Lower lobe of right lung (tissue), 2 donors: ENCODE data around the gene METTL15. TPM values are rescaled to one million over a fixed set of nuclear protein-coding genes. Genes with fewer than 3 reads are reported as not detected.

ENCODE experiments used
- ATAC-seq, 2 donors: fragments of 200-7000 bp; cut with Tn5 transposase; one replicate each; pipeline ENCODE4 v1.9.1; 2020 to 2022; ENCODE audit warnings: mild to moderate bottlenecking in 2 of 2, moderate library complexity in 2 of 2
- DNase-seq: peaks from one replicate; pipeline ENCODE4 v3.0.0-alpha.2; 2020
- H3K27ac ChIP-seq: fragments of 200-600 bp; one replicate; pipeline ENCODE4 v1.8.0; 2022
- H3K27me3 ChIP-seq: fragments of 200-600 bp; one replicate; pipeline ENCODE4 v1.8.0; 2022; ENCODE audit warnings: low read depth
- H3K36me3 ChIP-seq: fragments of 200-600 bp; one replicate; pipeline ENCODE4 v1.8.0; 2022; ENCODE audit warnings: mild to moderate bottlenecking
- H3K4me1 ChIP-seq: fragments of 200-600 bp; one replicate; pipeline ENCODE4 v1.8.0; 2022
- H3K4me3 ChIP-seq: fragments of 200-600 bp; one replicate; pipeline ENCODE4 v1.8.0; 2022; ENCODE audit warnings: mild to moderate bottlenecking
- H3K9me3 ChIP-seq: fragments of 200-600 bp; one replicate; pipeline ENCODE4 v1.8.0; 2022
- CTCF ChIP-seq: fragments of 200-600 bp; IDR thresholded peaks from one replicate; pipeline ENCODE4 v1.8.0; 2022; ENCODE audit warnings: antibody characterized with exemption, mild to moderate bottlenecking
- intact Hi-C: fragments of 100-400 bp; cut with DNase I; formaldehyde crosslinking; loops from one replicate; pipeline ENCODE4 v1.11.0; 2022
- total RNA-seq: library from RNA; stranded (reverse); fragmentation: NEBNext Ultra II Directional; extraction: Animal tissue kit (Norgen Biotek cat#: 25700); gene quantifications from one replicate; pipeline ENCODE4 v1.2.1, GENCODE V29; 2021
- donor health status: DM: no; HTN: yes; CAD: no; lungs with severe emphysema.

The METTL15 gene
- total RNA-seq, 1 donor from 2014 or later: 15.2 TPM

GRCh38 chr11:28105869-28106268, 2.3 kb upstream of the METTL15 start:
- Histone ChIP-seq H3K4me1 (peaks cover 31% of the 10 kb centered on the region), H3K27ac (no peak overlapping the region), H3K4me3 (no peak overlapping the region), H3K9me3 (no peaks in the 10 kb centered on the region), H3K27me3 (no peaks in the 10 kb centered on the region), H3K36me3 (no peaks in the 10 kb centered on the region)
- intact Hi-C loops: no loop called here
- no peak for TF ChIP-seq CTCF
- ATAC-seq (no peak), DNase-seq (no peak)

GRCh38 chr11:28106353-28107043, 1.7 kb upstream of the METTL15 start:
- no peaks in the 10 kb centered on the region for H3K36me3 ChIP-seq
- ATAC-seq (no peak), DNase-seq (no peak)
- H3K27ac ChIP-seq: no peak overlapping the region
- intact Hi-C loops: no loop called here
- H3K27me3 ChIP-seq: no peaks in the 10 kb centered on the region
- no peak for TF ChIP-seq CTCF
- H3K4me1 ChIP-seq: peaks cover 37% of the 10 kb centered on the region
- H3K4me3 ChIP-seq: no peak overlapping the region
- no peaks in the 10 kb centered on the region for H3K9me3 ChIP-seq

- DNase-seq (no peak), ATAC-seq (peak in 1 of 2 donors; percentile 2)
- Histone ChIP-seq H3K4me1 (peaks cover 38% of the 10 kb centered on the region), H3K27ac (peak overlapping the region; percentile 87), H3K9me3 (no peaks in the 10 kb centered on the region), H3K36me3 (no peaks in the 10 kb centered on the region), H3K27me3 (no peaks in the 10 kb centered on the region), H3K4me3 (peak overlapping the region; percentile 63)
- intact Hi-C loops: no loop called here
- TF ChIP-seq CTCF: no peak
Measured at GRCh38 chr11:28107191-28107749, 918 bp upstream of the METTL15 start.

GRCh38 chr11:28108958-28109357, 770 bp downstream of the METTL15 start:
- Histone ChIP-seq H3K4me1 (peaks cover 38% of the 10 kb centered on the region), H3K36me3 (peaks cover 4% of the 10 kb centered on the region), H3K9me3 (no peaks in the 10 kb centered on the region), H3K27ac (peak overlapping the region; percentile 87), H3K4me3 (peak overlapping the region; percentile 63), H3K27me3 (no peaks in the 10 kb centered on the region)
- no peak for TF ChIP-seq CTCF
- intact Hi-C loops: no loop called here
- DNase-seq (no peak), ATAC-seq (no peak)

GRCh38 chr11:28110108-28110820, 2.1 kb downstream of the METTL15 start:
- Histone ChIP-seq H3K27me3 (no peaks in the 10 kb centered on the region), H3K36me3 (peaks cover 16% of the 10 kb centered on the region), H3K4me1 (peaks cover 38% of the 10 kb centered on the region), H3K27ac (peak overlapping the region; percentile 89), H3K4me3 (peak overlapping the region; percentile 65), H3K9me3 (no peaks in the 10 kb centered on the region)
- no peak for TF ChIP-seq CTCF
- intact Hi-C loops: no loop called here
- DNase-seq (peak; percentile 79), ATAC-seq (peak; percentile 65 to 71)
